BE2C (cell line): ENCODE measurements around the gene SOX14.

Experiments used
- DNase-seq: peaks from one replicate; pipeline ENCODE4 v3.0.0-alpha.2; 2020
- H3K27me3 ChIP-seq: fragments of 250-450 bp; sonication (Bioruptor Pico); 2 replicates; pipeline ENCODE4 v1.5.1; 2020; ENCODE audit warnings: mild to moderate bottlenecking
- H3K36me3 ChIP-seq: fragments of 250-450 bp; sonication (Bioruptor Pico); 2 replicates; pipeline ENCODE4 v1.5.1; 2020; ENCODE audit warnings: mild to moderate bottlenecking
- H3K4me1 ChIP-seq: fragments of 250-450 bp; sonication (Bioruptor Pico); 2 replicates; pipeline ENCODE4 v1.5.1; 2020
- H3K4me3 ChIP-seq: 2 replicates; pipeline ENCODE4 v1.5.1; 2011; ENCODE audit warnings: low read depth, low read length
- H3K9me3 ChIP-seq: fragments of 250-450 bp; sonication (Bioruptor Pico); 2 replicates; pipeline ENCODE4 v1.5.1; 2020
- CTCF ChIP-seq: IDR thresholded peaks from 2 replicates; pipeline ENCODE4 v1.5.1; 2012; ENCODE audit warnings: mild to moderate bottlenecking, low read depth, low read length

The SOX14 gene

DNA sequence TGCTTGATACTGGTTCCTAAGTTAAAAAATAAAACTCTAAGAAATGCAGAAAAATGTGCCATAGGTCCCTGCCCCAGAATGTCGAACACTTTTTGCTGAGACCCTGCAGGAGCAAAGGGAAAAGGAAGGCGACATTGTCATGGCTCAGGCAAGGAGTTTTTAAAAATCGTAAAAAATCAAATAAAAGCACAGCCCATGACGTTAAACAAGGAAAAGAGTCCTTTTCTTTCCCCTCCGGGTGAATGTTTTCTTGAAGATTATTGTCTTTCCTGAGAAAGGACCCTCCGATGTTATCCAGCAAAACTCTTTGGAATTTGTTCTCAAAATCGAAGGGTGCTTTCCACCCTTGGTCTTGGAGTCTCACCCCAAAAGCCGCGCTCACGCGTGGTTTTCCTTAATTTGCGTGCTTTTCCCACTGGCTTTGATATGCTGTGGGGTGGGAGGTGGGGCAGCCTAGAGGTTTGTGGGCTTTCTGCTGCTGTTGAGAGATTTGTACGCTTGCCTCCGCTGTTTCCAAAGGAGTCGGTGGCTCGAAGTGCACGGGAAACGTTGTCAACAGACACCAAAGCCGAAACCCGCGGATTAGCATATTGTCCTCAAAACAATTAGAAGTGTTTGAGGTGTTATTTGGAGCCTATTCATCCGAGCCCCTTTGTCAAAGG is 2.9 kb downstream of the SOX14 start:
- TF ChIP-seq CTCF: no peak
- Histone ChIP-seq H3K4me1 (no peaks in the 10 kb centered on the region), H3K4me3 (no peak overlapping the region), H3K9me3 (no peaks in the 10 kb centered on the region), H3K36me3 (no peaks in the 10 kb centered on the region), H3K27me3 (peaks cover 100% of the 10 kb centered on the region)
- DNase-seq: no peak

GRCh38 chr3:137767538-137768360 is 3.6 kb downstream of the SOX14 start:
- no peak for DNase-seq
- H3K36me3 ChIP-seq: no peaks in the 10 kb centered on the region
- H3K9me3 ChIP-seq: no peaks in the 10 kb centered on the region
- no peak overlapping the region for H3K4me3 ChIP-seq
- H3K27me3 ChIP-seq: peaks cover 100% of the 10 kb centered on the region
- TF ChIP-seq CTCF: no peak
- H3K4me1 ChIP-seq: no peaks in the 10 kb centered on the region

DNA sequence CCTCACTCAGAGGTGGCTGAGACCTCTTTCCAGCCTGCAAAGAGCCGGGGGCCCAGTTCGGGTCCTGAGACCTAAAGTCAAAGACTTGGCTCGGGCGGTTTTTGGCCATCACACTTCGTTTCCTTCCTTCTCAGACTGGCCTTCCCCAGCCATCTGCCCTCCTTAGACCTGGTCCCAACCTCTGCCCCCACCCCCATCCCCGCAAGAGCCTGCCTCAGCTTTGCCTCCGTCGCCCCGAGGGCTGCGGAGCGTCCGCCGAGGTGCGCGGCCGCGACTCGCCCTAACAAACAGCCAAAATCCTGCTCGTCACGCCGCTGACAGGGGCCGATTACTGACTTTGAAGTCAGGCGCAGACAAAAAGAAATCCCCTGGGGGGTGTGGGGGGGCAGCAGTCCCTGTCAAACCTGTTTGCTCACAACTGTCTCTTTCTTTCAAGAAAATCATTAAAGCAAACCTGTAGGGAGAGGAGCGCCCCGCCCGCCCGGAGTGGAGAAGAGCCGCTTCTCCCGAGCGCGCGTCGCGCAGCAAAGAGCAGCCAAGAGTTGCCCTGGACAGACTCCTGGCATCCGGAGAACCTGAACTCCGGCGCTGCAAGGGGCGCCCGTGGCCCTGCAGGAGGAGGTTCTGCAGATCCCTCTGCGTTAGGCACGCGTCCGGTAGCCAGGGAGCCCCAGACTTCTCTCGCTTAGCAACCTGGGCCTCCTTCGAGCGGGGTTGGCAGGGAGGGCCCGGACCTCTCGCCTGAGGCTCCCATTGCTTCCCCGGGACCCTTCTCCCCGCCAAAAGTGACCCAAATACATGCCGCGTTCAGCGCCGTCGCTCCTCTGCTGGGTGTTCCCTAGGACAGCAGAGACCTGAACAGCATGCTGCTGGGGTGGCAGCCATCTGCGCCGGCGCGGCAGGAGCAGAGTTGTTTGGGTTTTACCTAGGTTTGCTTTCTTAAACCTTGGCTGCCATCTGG is 4.5 kb downstream of the SOX14 start:
- Histone ChIP-seq H3K27me3 (peaks cover 100% of the 10 kb centered on the region), H3K4me1 (no peaks in the 10 kb centered on the region), H3K36me3 (no peaks in the 10 kb centered on the region), H3K4me3 (no peak overlapping the region), H3K9me3 (no peaks in the 10 kb centered on the region)
- DNase-seq: no peak
- TF ChIP-seq CTCF: no peak

GRCh38 chr3:137769322-137770065 is 5.4 kb downstream of the SOX14 start:
- Histone ChIP-seq H3K4me1 (no peaks in the 10 kb centered on the region), H3K9me3 (no peaks in the 10 kb centered on the region), H3K36me3 (no peaks in the 10 kb centered on the region), H3K4me3 (no peak overlapping the region), H3K27me3 (peaks cover 99% of the 10 kb centered on the region)
- DNase-seq: no peak
- no peak for TF ChIP-seq CTCF

DNA sequence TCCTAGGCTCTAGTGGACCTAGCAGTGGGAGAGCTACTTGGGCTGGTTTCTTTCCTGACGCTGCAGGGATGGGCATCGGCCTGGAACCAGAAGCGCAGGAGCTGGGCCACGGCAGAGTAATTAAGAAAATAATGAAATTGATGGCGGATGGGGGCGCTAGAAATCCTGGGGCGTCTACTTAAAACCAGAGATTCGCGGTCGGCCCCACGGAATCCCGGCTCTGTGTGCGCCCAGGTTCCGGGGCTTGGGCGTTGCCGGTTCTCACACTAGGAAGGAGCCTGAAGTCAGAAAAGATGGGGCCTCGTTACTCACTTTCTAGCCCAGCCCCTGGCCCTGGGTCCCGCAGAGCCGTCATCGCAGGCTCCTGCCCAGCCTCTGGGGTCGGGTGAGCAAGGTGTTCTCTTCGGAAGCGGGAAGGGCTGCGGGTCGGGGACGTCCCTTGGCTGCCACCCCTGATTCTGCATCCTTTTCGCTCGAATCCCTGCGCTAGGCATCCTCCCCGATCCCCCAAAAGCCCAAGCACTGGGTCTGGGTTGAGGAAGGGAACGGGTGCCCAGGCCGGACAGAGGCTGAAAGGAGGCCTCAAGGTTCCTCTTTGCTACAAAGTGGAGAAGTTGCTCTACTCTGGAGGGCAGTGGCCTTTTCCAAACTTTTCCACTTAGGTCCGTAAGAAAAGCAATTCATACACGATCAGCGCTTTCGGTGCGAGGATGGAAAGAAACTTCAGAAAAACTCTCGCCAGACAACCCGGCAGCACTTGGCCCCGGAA is 6.1 kb downstream of the SOX14 start:
- Histone ChIP-seq H3K4me1 (no peaks in the 10 kb centered on the region), H3K9me3 (no peaks in the 10 kb centered on the region), H3K36me3 (no peaks in the 10 kb centered on the region), H3K27me3 (peaks cover 93% of the 10 kb centered on the region), H3K4me3 (no peak overlapping the region)
- DNase-seq: no peak
- no peak for TF ChIP-seq CTCF
